SH-SY5Y (cell line): Measurements from ENCODE around the gene CTCFL.

Experiments
- GATA2 ChIP-seq: IDR thresholded peaks from 2 replicates; pipeline ENCODE4 v1.6.1; 2011; ENCODE audit warnings: mild to moderate bottlenecking, low read depth, low read length
- GATA3 ChIP-seq: IDR thresholded peaks from 2 replicates; pipeline ENCODE4 v1.6.1; 2011; ENCODE audit warnings: low read depth, mild to moderate bottlenecking, low read length, moderate library complexity

DNA sequence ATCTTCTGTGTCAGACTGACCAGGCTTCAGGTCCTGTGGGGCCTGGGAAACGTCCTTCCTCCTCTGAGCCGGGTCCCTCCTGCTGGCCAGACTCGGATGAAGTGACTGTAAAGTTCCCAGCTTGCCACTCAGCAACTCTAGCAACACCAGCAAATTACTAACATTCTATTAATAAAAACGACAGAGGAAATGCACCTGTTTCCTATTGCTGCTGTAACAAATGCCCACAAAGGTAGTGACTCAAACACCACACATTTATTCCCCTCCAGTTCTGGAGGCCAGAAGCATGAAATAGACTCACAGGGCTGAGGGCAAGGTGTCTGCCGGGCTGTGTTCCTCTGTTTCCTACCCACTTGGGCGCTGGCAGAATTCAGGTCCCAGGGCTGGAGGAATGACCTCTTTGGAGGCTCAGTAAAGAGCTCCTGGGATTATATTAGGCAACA is 48.8 kb downstream of the CTCFL start:
- TF ChIP-seq GATA2 (no peak), GATA3 (no peak)
